Neural cell (in vitro differentiated cells): ENCODE results near the gene DCLK1. TPM values are rescaled to one million over a fixed set of nuclear protein-coding genes. Genes with fewer than 3 reads are reported as not detected.

Source experiments
- H2AFZ ChIP-seq: fragments of 200-600, 300-800 bp; sonication (generic), shearing (Covaris generic); 2 replicates; pipeline ENCODE4 v1.6.0; 2014; ENCODE audit warnings: low read depth, mild to moderate bottlenecking, antibody characterized with exemption, low read length, moderate library complexity
- H3F3A ChIP-seq: fragments of 200-600 bp; shearing (Covaris generic); 2 replicates; pipeline ENCODE4 v1.6.1; 2016; ENCODE audit warnings: mild to moderate bottlenecking, moderate library complexity, mixed read lengths, antibody characterized with exemption, low read length; ENCODE audit not compliant: insufficient read depth, poor library complexity, severe bottlenecking
- H3K27ac ChIP-seq: fragments of 200-600, 300-800 bp; sonication (generic), shearing (Covaris generic); 2 replicates; pipeline ENCODE4 v1.5.1; 2014; ENCODE audit warnings: mild to moderate bottlenecking, low read length, moderate library complexity
- H3K27me3 ChIP-seq: fragments of 300-800, 200-600 bp; sonication (generic), shearing (Covaris generic); 2 replicates; pipeline ENCODE4 v1.6.0; 2014; ENCODE audit warnings: mild to moderate bottlenecking, low read depth, low read length, moderate library complexity; ENCODE audit not compliant: insufficient read depth
- H3K36me3 ChIP-seq: fragments of 300-800, 200-600 bp; sonication (generic), shearing (Covaris generic); 2 replicates; pipeline ENCODE4 v1.5.1; 2014; ENCODE audit warnings: mild to moderate bottlenecking, antibody characterized with exemption, low read length, moderate library complexity; ENCODE audit not compliant: insufficient read depth
- H3K4me2 ChIP-seq: fragments of 300-800, 200-600 bp; sonication (generic), shearing (Covaris generic); 2 replicates; pipeline ENCODE4 v1.6.0; 2014; ENCODE audit warnings: mild to moderate bottlenecking, low read length
- H3K4me3 ChIP-seq: fragments of 300-800, 200-600 bp; sonication (generic), shearing (Covaris generic); 2 replicates; pipeline ENCODE4 v1.5.1; 2014; ENCODE audit warnings: mild to moderate bottlenecking, low read length, moderate library complexity
- H3K79me2 ChIP-seq: fragments of 200-600 bp; shearing (Covaris generic); replicated peaks from 2 replicates; pipeline ENCODE4 v1.6.0; 2014; ENCODE audit warnings: mild to moderate bottlenecking, low read length, moderate library complexity; ENCODE audit not compliant: insufficient read depth
- H3K9ac ChIP-seq: fragments of 300-800, 200-600 bp; sonication (generic), shearing (Covaris generic); 2 replicates; pipeline ENCODE4 v1.6.1; 2016; ENCODE audit warnings: mild to moderate bottlenecking, low read length, mixed read lengths
- H3K9me2 ChIP-seq: fragments of 200-600 bp; shearing (Covaris generic); 2 replicates; pipeline ENCODE4 v1.6.1; 2016; ENCODE audit warnings: mild to moderate bottlenecking, low read length, mixed read lengths; ENCODE audit not compliant: insufficient read depth
- H3K9me3 ChIP-seq: fragments of 200-600, 300-800 bp; sonication (generic), shearing (Covaris generic); 2 replicates; pipeline ENCODE4 v1.6.1; 2016; ENCODE audit warnings: mild to moderate bottlenecking, mixed run types, low read length, moderate library complexity, mixed read lengths
- H4K20me1 ChIP-seq: fragments of 200-600 bp; shearing (Covaris generic); 2 replicates; pipeline ENCODE4 v1.6.1; 2016; ENCODE audit warnings: mild to moderate bottlenecking, mixed run types; ENCODE audit not compliant: insufficient read depth
- EP300 ChIP-seq: fragments of 450-650 bp; conservative IDR thresholded peaks from 2 replicates; pipeline ENCODE4 v1.6.1; 2014; ENCODE audit warnings: antibody characterized with exemption, mild to moderate bottlenecking, moderate library complexity; ENCODE audit not compliant: poor library complexity, severe bottlenecking
- EZH2 ChIP-seq: fragments of 200-600, 300-800 bp; shearing (Covaris generic), sonication (generic); IDR thresholded peaks from 2 replicates; pipeline ENCODE4 v1.6.1; 2014; ENCODE audit warnings: antibody characterized with exemption, low read length, borderline replicate concordance, mild to moderate bottlenecking; ENCODE audit not compliant: insufficient read depth, poor library complexity, severe bottlenecking
- MXI1 ChIP-seq: fragments of 450-650 bp; conservative IDR thresholded peaks from 2 replicates; pipeline ENCODE4 v1.6.1; 2014; ENCODE audit warnings: antibody characterized with exemption, mild to moderate bottlenecking; ENCODE audit not compliant: poor library complexity, severe bottlenecking
- POLR2AphosphoS5 ChIP-seq: IDR thresholded peaks from 2 replicates; pipeline ENCODE4 v1.6.1; 2012
- RAD21 ChIP-seq: fragments of 450-650 bp; conservative IDR thresholded peaks from 2 replicates; pipeline ENCODE4 v1.6.1; 2014; ENCODE audit warnings: antibody characterized with exemption, mild to moderate bottlenecking, moderate library complexity
- SMC3 ChIP-seq: fragments of 450-650 bp; conservative IDR thresholded peaks from 2 replicates; pipeline ENCODE4 v1.6.1; 2014; ENCODE audit warnings: antibody characterized with exemption, mild to moderate bottlenecking, moderate library complexity; ENCODE audit not compliant: poor library complexity
- TAF1 ChIP-seq: IDR thresholded peaks from 2 replicates; pipeline ENCODE4 v1.6.1; 2012; ENCODE audit warnings: low read depth
- polyA plus RNA-seq: library from polyadenylated mRNA; depleted of rRNA; stranded (reverse); fragments of >200 nt; gene quantifications from 2 replicates; pipeline ENCODE4 v1.2.3, GENCODE V29; 2014
- TF ChIP-seq, protein P1 (sequence below): IDR thresholded peaks from 2 replicates; pipeline ENCODE4 v1.6.1; 2012; ENCODE audit warnings: borderline replicate concordance
- TF ChIP-seq, protein P2 (sequence below): fragments of 450-650 bp; IDR thresholded peaks from 2 replicates; pipeline ENCODE4 v1.5.1; 2014; ENCODE audit warnings: antibody characterized with exemption, mild to moderate bottlenecking, moderate library complexity; ENCODE audit not compliant: poor library complexity, severe bottlenecking

DCLK1 gene
- polyA plus RNA-seq, 1 donor from 2014 or later, result 124 TPM

DNA sequence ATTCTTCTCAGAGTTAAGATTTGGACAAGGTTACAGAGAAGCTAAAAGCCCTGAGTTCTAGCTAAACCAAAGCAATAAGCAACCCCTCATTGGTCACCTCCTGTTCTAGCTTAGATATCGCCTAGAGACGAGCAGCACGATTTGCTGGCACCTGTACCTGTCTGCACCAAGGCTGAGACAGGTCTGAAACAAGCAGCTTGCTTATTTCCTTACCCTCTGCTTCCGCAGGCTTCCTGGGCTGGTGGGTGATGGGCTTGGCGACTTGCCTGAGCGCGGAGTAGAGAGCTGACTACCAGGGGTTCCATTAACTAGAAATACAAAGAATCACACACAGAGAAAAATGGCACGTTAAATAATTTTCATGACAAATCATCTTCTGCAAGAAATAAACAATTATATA is 276.9 kb downstream of the DCLK1 start:
- Histone ChIP-seq H3K9ac (no peak overlapping the region), H3K4me2 (peak overlapping the region; percentile 40), H3K4me3 (peak overlapping the region; percentile 50), H3K9me2 (no peaks in the 10 kb centered on the region), H3F3A (no peaks in the 10 kb centered on the region), H3K36me3 (no peaks in the 10 kb centered on the region), H4K20me1 (no peaks in the 10 kb centered on the region), H3K27me3 (no peaks in the 10 kb centered on the region), H2AFZ (no peak overlapping the region), H3K9me3 (no peaks in the 10 kb centered on the region), H3K27ac (peak overlapping the region; percentile 58), H3K79me2 (no peaks in the 10 kb centered on the region)
- TF ChIP-seq MXI1 (no peak), POLR2AphosphoS5 (peak; percentile 24)

DNA sequence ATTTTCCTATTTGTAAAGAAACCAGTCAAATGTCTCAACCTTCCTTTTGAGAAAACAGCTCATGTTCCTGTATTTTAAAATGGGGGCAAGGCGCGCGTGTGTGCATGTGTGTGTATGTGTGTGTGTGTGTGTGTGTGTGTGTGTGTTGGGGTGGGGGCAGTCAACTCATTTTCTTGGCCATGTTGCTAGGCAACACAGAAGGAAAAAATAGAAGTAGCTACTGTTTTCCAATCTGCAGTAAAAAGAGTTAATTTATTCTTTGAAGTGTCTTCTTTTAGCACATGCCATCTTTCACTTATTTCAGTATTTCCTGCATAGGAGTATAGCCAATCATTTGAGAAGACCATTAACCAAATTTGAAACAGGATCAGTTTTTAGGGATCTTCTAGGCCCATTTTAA is 279.3 kb downstream of the DCLK1 start:
- Histone ChIP-seq H3K36me3 (no peaks in the 10 kb centered on the region), H4K20me1 (no peaks in the 10 kb centered on the region), H3F3A (peaks cover 6% of the 10 kb centered on the region), H2AFZ (no peak overlapping the region), H3K27ac (no peak overlapping the region), H3K9me3 (no peaks in the 10 kb centered on the region), H3K79me2 (no peaks in the 10 kb centered on the region), H3K9ac (no peak overlapping the region), H3K27me3 (no peaks in the 10 kb centered on the region), H3K9me2 (no peaks in the 10 kb centered on the region), H3K4me3 (no peak overlapping the region), H3K4me2 (no peak overlapping the region)
- TF ChIP-seq EZH2, result no peak
- TF ChIP-seq, protein P1, sequence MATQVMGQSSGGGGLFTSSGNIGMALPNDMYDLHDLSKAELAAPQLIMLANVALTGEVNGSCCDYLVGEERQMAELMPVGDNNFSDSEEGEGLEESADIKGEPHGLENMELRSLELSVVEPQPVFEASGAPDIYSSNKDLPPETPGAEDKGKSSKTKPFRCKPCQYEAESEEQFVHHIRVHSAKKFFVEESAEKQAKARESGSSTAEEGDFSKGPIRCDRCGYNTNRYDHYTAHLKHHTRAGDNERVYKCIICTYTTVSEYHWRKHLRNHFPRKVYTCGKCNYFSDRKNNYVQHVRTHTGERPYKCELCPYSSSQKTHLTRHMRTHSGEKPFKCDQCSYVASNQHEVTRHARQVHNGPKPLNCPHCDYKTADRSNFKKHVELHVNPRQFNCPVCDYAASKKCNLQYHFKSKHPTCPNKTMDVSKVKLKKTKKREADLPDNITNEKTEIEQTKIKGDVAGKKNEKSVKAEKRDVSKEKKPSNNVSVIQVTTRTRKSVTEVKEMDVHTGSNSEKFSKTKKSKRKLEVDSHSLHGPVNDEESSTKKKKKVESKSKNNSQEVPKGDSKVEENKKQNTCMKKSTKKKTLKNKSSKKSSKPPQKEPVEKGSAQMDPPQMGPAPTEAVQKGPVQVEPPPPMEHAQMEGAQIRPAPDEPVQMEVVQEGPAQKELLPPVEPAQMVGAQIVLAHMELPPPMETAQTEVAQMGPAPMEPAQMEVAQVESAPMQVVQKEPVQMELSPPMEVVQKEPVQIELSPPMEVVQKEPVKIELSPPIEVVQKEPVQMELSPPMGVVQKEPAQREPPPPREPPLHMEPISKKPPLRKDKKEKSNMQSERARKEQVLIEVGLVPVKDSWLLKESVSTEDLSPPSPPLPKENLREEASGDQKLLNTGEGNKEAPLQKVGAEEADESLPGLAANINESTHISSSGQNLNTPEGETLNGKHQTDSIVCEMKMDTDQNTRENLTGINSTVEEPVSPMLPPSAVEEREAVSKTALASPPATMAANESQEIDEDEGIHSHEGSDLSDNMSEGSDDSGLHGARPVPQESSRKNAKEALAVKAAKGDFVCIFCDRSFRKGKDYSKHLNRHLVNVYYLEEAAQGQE, result no peak
- TF ChIP-seq MXI1, result no peak
- TF ChIP-seq POLR2AphosphoS5, result no peak
- no peak for TF ChIP-seq SMC3
- TF ChIP-seq RAD21, result no peak
- no peak for TF ChIP-seq TAF1
- TF ChIP-seq EP300, result no peak
- TF ChIP-seq, protein P2, sequence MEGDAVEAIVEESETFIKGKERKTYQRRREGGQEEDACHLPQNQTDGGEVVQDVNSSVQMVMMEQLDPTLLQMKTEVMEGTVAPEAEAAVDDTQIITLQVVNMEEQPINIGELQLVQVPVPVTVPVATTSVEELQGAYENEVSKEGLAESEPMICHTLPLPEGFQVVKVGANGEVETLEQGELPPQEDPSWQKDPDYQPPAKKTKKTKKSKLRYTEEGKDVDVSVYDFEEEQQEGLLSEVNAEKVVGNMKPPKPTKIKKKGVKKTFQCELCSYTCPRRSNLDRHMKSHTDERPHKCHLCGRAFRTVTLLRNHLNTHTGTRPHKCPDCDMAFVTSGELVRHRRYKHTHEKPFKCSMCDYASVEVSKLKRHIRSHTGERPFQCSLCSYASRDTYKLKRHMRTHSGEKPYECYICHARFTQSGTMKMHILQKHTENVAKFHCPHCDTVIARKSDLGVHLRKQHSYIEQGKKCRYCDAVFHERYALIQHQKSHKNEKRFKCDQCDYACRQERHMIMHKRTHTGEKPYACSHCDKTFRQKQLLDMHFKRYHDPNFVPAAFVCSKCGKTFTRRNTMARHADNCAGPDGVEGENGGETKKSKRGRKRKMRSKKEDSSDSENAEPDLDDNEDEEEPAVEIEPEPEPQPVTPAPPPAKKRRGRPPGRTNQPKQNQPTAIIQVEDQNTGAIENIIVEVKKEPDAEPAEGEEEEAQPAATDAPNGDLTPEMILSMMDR, result no peak

DNA sequence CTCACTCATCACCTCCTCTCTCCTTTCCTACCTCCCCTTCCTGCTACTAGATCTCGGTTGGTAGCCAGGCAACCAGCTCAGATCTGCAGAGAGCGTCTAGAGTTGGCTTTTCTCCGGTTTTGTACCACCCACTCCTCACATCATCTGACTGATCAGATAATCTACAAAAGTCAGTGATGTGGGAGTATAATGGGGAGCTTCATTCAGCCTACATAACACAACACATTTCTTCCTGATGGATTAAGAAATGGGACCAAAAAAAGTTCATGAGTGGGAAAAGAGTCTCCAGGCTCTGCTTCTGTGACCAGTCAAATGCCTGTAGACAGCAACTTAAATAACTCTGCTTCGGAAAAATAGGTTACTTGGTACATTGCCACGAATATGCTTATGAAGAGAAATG is 279.8 kb downstream of the DCLK1 start:
- Histone ChIP-seq H3K27me3 (no peaks in the 10 kb centered on the region), H3K27ac (no peak overlapping the region), H3K4me2 (no peak overlapping the region), H3K9ac (no peak overlapping the region), H3K4me3 (no peak overlapping the region), H3K9me2 (no peaks in the 10 kb centered on the region), H2AFZ (no peak overlapping the region), H4K20me1 (no peaks in the 10 kb centered on the region), H3K79me2 (no peaks in the 10 kb centered on the region), H3K36me3 (no peaks in the 10 kb centered on the region), H3F3A (peaks cover 6% of the 10 kb centered on the region), H3K9me3 (no peaks in the 10 kb centered on the region)
- no peak for TF ChIP-seq RAD21
- TF ChIP-seq, protein P2, result no peak
- TF ChIP-seq EP300, result no peak
- TF ChIP-seq, protein P1, result no peak
- TF ChIP-seq EZH2, result no peak
- no peak for TF ChIP-seq SMC3
- no peak for TF ChIP-seq MXI1
- no peak for TF ChIP-seq POLR2AphosphoS5
- no peak for TF ChIP-seq TAF1
